Suprapubic skin (tissue), 4 donors: ENCODE results near the gene FUZ.

Experiments used
- POLR2A ChIP-seq, 2 donors: fragments of 450-650 bp; IDR thresholded peaks; one replicate each; pipeline ENCODE4 v1.6.1; 2017; ENCODE audit warnings: antibody characterized with exemption in 2 of 2, mild to moderate bottlenecking in 2 of 2, moderate library complexity in 2 of 2
- POLR2AphosphoS5 ChIP-seq, 3 donors: sonication (generic); formaldehyde crosslinking; IDR thresholded peaks; one replicate each; pipeline ENCODE4 v1.6.1; 2017; ENCODE audit warnings: antibody characterized with exemption in 3 of 3

- TF ChIP-seq POLR2A (IDR thresholded peaks at IDR 0.05) (no peak), POLR2AphosphoS5 (IDR thresholded peaks at IDR 0.05) (no peak)
Observed at GRCh38 chr19:49798574-49798973, 14.5 kb downstream of the FUZ start.
